MM.1S (cell line): Measurements from ENCODE around the gene TSGA10IP.

Experiments used
- DNase-seq: peaks from one replicate; pipeline ENCODE4 v3.0.0-alpha.2; 2015
- H2AFZ ChIP-seq: fragments of 300-600 bp; sonication (generic); 2 replicates; pipeline ENCODE4 v1.6.0; 2016; ENCODE audit warnings: antibody characterized with exemption, low read length
- H3F3A ChIP-seq: fragments of 300-600 bp; sonication (generic); 2 replicates; pipeline ENCODE4 v1.6.1; 2016; ENCODE audit warnings: mild to moderate bottlenecking, antibody characterized with exemption, low read length, moderate library complexity, mixed read lengths; ENCODE audit not compliant: insufficient read depth
- H3K27ac ChIP-seq: fragments of 300-600 bp; sonication (generic); 2 replicates; pipeline ENCODE4 v1.5.1; 2016; ENCODE audit warnings: mild to moderate bottlenecking, low read length
- H3K27me3 ChIP-seq: fragments of 300-600 bp; sonication (generic); replicated peaks from 2 replicates; pipeline ENCODE4 v1.6.0; 2016; ENCODE audit warnings: low read length; ENCODE audit not compliant: insufficient read depth
- H3K36me3 ChIP-seq: fragments of 300-600 bp; sonication (generic); replicated peaks from 2 replicates; pipeline ENCODE4 v1.6.1; 2016; ENCODE audit warnings: mild to moderate bottlenecking, low read length, mixed read lengths; ENCODE audit not compliant: insufficient read depth
- H3K4me1 ChIP-seq: fragments of 300-600 bp; sonication (generic); 2 replicates; pipeline ENCODE4 v1.6.1; 2016; ENCODE audit warnings: low read length, mixed read lengths
- H3K4me2 ChIP-seq: fragments of 300-600 bp; sonication (generic); 2 replicates; pipeline ENCODE4 v1.6.0; 2016; ENCODE audit warnings: low read depth, low read length
- H3K4me3 ChIP-seq: fragments of 300-600 bp; sonication (generic); 2 replicates; pipeline ENCODE4 v1.5.1; 2016; ENCODE audit warnings: low read length, mixed read lengths
- H3K79me2 ChIP-seq: fragments of 300-600 bp; sonication (generic); 2 replicates; pipeline ENCODE4 v1.6.1; 2016; ENCODE audit warnings: mixed run types, low read length, mixed read lengths
- H3K9ac ChIP-seq: fragments of 300-600 bp; sonication (generic); 2 replicates; pipeline ENCODE4 v1.6.1; 2016; ENCODE audit warnings: low read length, mixed read lengths
- H3K9me2 ChIP-seq: fragments of 300-600 bp; sonication (generic); replicated peaks from 2 replicates; pipeline ENCODE4 v1.6.1; 2016; ENCODE audit warnings: mild to moderate bottlenecking, low read length, mixed read lengths; ENCODE audit not compliant: insufficient read depth
- H3K9me3 ChIP-seq: fragments of 300-600 bp; sonication (generic); replicated peaks from 2 replicates; pipeline ENCODE4 v1.6.1; 2016; ENCODE audit warnings: mild to moderate bottlenecking, low read length, mixed read lengths; ENCODE audit not compliant: insufficient read depth
- H4K20me1 ChIP-seq: fragments of 300-600 bp; sonication (generic); 2 replicates; pipeline ENCODE4 v1.6.1; 2016; ENCODE audit warnings: mild to moderate bottlenecking, low read length, moderate library complexity, mixed read lengths; ENCODE audit not compliant: insufficient read depth
- EZH2 ChIP-seq: fragments of 300-600 bp; sonication (generic); optimal IDR thresholded peaks from 2 replicates; pipeline ENCODE3; 2017; ENCODE audit warnings: low read depth, mild to moderate bottlenecking, antibody characterized with exemption, low read length, mixed read lengths
- EZH2phosphoT487 ChIP-seq: fragments of 300-600 bp; sonication (generic); IDR thresholded peaks from 2 replicates; pipeline ENCODE4 v1.6.1; 2018; ENCODE audit warnings: antibody characterized with exemption, low read length
- TF ChIP-seq, protein P1 (sequence below): fragments of 300-600 bp; sonication (generic); IDR thresholded peaks from 2 replicates; pipeline ENCODE4 v1.5.1; 2016; ENCODE audit warnings: antibody characterized with exemption, low read length, mixed read lengths

Gene TSGA10IP

DNA sequence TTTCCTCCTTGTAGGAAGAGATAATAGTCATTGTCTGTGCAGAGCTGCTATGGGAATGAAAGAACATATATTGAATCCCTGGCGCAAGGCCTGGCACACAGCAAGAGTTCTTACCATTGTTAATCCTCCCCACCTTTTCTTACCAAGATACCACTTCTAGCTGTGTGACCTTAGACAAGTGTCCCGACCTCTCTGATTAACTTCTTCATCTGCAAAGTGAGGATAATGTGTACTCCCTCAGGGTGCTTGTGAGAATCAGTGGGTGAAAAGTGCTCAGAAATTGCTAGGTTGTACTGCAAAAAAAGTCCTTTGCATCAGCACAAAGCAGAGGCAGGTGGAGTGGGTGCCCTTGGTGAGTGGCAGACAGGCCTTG is 62.8 kb downstream of the TSGA10IP start:
- no peak overlapping the region for H3K4me2 ChIP-seq
- no peak for DNase-seq
- H3K79me2 ChIP-seq, result peaks cover 17% of the 10 kb centered on the region
- H2AFZ ChIP-seq, result no peak overlapping the region
- no peaks in the 10 kb centered on the region for H4K20me1 ChIP-seq
- no peak overlapping the region for H3K27ac ChIP-seq
- no peaks in the 10 kb centered on the region for H3K9me2 ChIP-seq
- no peaks in the 10 kb centered on the region for H3K9me3 ChIP-seq
- TF ChIP-seq EZH2 (no peak), EZH2phosphoT487 (no peak)
- TF ChIP-seq, protein P1, sequence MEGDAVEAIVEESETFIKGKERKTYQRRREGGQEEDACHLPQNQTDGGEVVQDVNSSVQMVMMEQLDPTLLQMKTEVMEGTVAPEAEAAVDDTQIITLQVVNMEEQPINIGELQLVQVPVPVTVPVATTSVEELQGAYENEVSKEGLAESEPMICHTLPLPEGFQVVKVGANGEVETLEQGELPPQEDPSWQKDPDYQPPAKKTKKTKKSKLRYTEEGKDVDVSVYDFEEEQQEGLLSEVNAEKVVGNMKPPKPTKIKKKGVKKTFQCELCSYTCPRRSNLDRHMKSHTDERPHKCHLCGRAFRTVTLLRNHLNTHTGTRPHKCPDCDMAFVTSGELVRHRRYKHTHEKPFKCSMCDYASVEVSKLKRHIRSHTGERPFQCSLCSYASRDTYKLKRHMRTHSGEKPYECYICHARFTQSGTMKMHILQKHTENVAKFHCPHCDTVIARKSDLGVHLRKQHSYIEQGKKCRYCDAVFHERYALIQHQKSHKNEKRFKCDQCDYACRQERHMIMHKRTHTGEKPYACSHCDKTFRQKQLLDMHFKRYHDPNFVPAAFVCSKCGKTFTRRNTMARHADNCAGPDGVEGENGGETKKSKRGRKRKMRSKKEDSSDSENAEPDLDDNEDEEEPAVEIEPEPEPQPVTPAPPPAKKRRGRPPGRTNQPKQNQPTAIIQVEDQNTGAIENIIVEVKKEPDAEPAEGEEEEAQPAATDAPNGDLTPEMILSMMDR, result no peak
- H3K36me3 ChIP-seq, result no peaks in the 10 kb centered on the region; the same call in 1 of the 2 replicates
- H3F3A ChIP-seq, result peaks cover 21% of the 10 kb centered on the region
- no peak overlapping the region for H3K4me3 ChIP-seq
- H3K9ac ChIP-seq, result no peak overlapping the region
- H3K27me3 ChIP-seq, result no peaks in the 10 kb centered on the region
- peaks cover 40% of the 10 kb centered on the region for H3K4me1 ChIP-seq

DNA sequence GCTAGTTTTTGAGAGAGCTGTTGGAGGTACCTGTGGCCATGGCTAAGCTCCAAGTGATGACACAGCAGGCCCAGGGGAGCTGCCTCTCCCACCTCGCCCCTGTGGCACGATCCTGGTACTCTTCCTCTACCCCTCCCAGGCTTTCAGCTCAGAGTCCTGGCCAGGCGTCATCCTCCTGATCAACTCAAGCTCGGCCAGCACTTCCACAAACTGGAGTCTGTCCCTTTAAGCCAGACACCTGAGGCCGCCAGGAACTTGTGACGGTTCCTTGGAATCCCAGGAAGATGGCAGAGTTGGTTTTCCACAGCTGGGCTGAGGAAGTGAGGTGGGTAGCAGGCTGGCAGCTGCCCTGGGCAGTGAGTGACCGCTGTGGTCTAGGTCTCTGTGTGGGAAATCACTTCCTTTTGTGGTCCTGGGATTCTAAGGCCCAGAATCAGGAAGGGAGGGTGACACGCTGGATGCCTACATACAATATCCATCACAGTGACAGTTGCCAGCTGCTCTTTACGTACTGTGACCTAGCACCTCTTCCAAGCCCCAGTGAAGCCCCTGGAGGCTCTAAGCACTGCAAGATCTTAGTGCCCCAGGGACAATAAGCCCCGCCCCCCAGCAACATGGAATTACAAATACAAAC is 63.3 kb downstream of the TSGA10IP start:
- H3K9ac ChIP-seq, result no peak overlapping the region
- no peak overlapping the region for H2AFZ ChIP-seq
- TF ChIP-seq EZH2, result no peak
- TF ChIP-seq EZH2phosphoT487, result no peak
- TF ChIP-seq, protein P1, result no peak
- peaks cover 12% of the 10 kb centered on the region for H3K79me2 ChIP-seq
- H3K4me3 ChIP-seq, result no peak overlapping the region
- H3F3A ChIP-seq, result peaks cover 21% of the 10 kb centered on the region
- H3K4me2 ChIP-seq, result no peak overlapping the region
- H3K4me1 ChIP-seq, result peaks cover 35% of the 10 kb centered on the region
- H3K27me3 ChIP-seq, result no peaks in the 10 kb centered on the region
- H3K36me3 ChIP-seq, result no peaks in the 10 kb centered on the region; the same call in 1 of the 2 replicates
- DNase-seq, result no peak
- no peaks in the 10 kb centered on the region for H3K9me3 ChIP-seq
- no peak overlapping the region for H3K27ac ChIP-seq
- H3K9me2 ChIP-seq, result no peaks in the 10 kb centered on the region
- no peaks in the 10 kb centered on the region for H4K20me1 ChIP-seq
